Activated CD4-positive, alpha-beta T cell treated with anti-CD3 and anti-CD28 coated beads for 36 hours (primary cell): ENCODE data around the gene ADARB2. TPM values are rescaled to one million over a fixed set of nuclear protein-coding genes. Genes with fewer than 3 reads are reported as not detected.
"Not testable (repeated sequence)": the region's sequence is repeated elsewhere in the genome, so short reads cannot be mapped to it uniquely, and the experiment has no call there.

ENCODE experiments used
- ATAC-seq: fragments of 200-7000 bp; cut with Tn5 transposase; one replicate; pipeline ENCODE4 v1.10.0; 2021; ENCODE audit warnings: mild to moderate bottlenecking, moderate library complexity
- CTCF ChIA-PET: fragments of 350-600 bp; sonication (Branson Sonifier 250); formaldehyde crosslinking; loops from one replicate; lab custom pipeline; 2021; ENCODE audit warnings: antibody characterized with exemption; lab: Charles Lee
- POLR2A ChIA-PET: fragments of 350-600 bp; sonication (Branson Sonifier 250); formaldehyde crosslinking; loops from one replicate; lab custom pipeline; 2021; ENCODE audit warnings: antibody characterized with exemption, inconsistent platforms; lab: Charles Lee
- DNase-seq: peaks from one replicate; pipeline ENCODE4 v3.0.0-alpha.2; 2020
- H3K27ac Mint-ChIP-seq: one replicate; pipeline ENCODE4 v1.8.0; 2021; ENCODE audit warnings: mixed read lengths
- H3K27me3 Mint-ChIP-seq: one replicate; pipeline ENCODE4 v1.8.0; 2021; ENCODE audit warnings: mixed read lengths
- H3K36me3 Mint-ChIP-seq: one replicate; pipeline ENCODE4 v1.8.0; 2021; ENCODE audit warnings: low read depth, mixed read lengths
- H3K4me1 Mint-ChIP-seq: one replicate; pipeline ENCODE4 v1.8.0; 2021; ENCODE audit warnings: mixed read lengths
- H3K4me3 Mint-ChIP-seq: one replicate; pipeline ENCODE4 v1.8.0; 2021; ENCODE audit warnings: mild to moderate bottlenecking, moderate library complexity, mixed read lengths
- H3K9me3 Mint-ChIP-seq: one replicate; pipeline ENCODE4 v1.8.0; 2021; ENCODE audit warnings: low read depth, mixed read lengths
- intact Hi-C, 2 experiments: fragments of 100-400 bp; cut with DNase I in 1 of 2; cut with micrococcal nuclease in 1 of 2; formaldehyde crosslinking; loops; one replicate each; pipeline versions ENCODE4 v1.14.2 to v1.15.1; 2022 to 2024; cut with DNase I, micrococcal nuclease
- total RNA-seq, 2 experiments: library from RNA; stranded (reverse); gene quantifications; one replicate each; pipeline ENCODE4 v1.2.3, GENCODE V29; 2021

ADARB2 gene
- total RNA-seq, 2 experiments from 2014 or later: not detected

DNA sequence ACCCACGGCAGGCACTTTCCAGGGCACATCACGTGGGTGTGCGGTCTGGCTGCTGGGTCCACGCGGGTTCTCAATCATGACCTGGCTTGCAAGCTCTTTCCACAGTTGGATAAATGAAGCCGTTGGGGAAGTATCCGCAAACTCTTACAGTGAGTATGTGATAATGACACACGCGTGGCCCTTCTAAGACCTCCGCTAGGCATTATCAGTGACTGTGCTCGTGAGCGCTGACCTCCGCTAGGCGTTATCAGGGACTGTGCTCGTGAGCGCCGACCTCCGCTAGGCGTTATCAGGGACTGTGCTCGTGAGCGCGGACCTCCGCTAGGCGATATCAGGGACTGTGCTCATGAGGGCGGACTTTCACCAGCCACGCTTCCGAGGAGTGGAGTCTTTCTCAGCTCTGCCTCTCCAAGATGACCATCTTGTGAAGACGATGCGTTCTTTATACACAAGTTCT is 574.1 kb downstream of the ADARB2 start:
- Mint-ChIP-seq H3K36me3 (no peaks in the 10 kb centered on the region), H3K4me3 (no peak overlapping the region), H3K27ac (no peak overlapping the region), H3K9me3 (no peaks in the 10 kb centered on the region), H3K27me3 (peaks cover 2% of the 10 kb centered on the region), H3K4me1 (no peaks in the 10 kb centered on the region)
- no peak for ATAC-seq
- ChIA-PET CTCF (no interaction called here), POLR2A (no interaction called here)
- intact Hi-C loops: no loop called here
- DNase-seq: no peak

DNA sequence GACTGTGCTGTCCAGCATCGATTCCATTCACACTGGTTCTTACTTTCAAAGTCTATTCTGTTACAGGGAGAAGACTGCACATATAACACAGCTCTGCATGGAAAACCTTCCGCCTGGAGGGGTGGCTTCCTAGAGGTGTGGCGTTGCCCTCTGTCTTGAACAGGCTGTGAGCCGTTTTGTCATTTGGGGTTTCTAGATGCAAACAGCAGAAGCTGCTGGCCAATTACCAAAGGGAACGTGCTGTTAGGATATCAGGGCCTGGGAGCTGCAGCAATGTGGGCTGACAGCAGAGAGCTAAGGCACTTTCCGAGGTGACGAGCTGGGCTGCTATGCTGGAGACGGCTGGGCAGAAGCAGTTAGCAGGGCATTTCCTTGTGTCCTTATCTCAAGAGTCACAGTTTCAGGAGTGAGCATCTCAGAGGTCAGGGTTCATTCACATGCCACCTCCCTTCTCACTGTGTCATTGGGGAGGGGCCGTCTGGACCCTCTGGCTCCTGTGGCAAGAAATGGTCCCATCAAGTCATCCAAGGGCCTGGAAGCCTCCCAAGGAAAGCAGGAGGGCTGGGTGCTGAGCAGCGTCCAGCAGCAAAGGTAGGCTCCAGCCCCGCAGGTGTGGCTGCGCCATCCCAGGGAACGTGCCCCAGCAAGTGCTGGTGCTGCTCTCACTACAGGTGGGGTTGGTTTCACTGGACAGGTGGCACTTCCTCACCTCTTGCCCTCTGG is 574.7 kb downstream of the ADARB2 start:
- H3K4me1 Mint-ChIP-seq: no peaks in the 10 kb centered on the region
- no peaks in the 10 kb centered on the region for H3K9me3 Mint-ChIP-seq
- no peak overlapping the region for H3K27ac Mint-ChIP-seq
- H3K4me3 Mint-ChIP-seq: no peak overlapping the region
- ChIA-PET CTCF (no interaction called here), POLR2A (no interaction called here)
- DNase-seq: no peak
- no peak for ATAC-seq
- peaks cover 2% of the 10 kb centered on the region for H3K27me3 Mint-ChIP-seq
- intact Hi-C loops: no loop called here
- no peaks in the 10 kb centered on the region for H3K36me3 Mint-ChIP-seq

DNA sequence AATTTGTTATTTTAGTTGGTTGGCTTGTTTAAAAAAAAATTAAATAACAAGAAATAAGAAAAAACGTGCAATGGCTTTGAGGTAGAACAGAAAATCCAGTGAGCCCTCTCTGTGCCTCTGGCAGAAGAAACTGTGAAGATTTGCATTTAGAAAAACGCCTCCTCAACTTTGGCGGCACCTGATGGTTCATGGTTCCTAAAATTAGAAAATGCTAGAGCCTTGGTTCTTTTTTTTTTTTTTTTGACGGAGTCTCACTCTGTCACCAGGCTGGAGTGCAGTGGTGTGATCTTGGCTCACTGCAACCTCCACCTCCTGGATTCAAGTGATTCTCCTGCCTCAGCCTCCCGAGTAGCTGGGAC is 576.0 kb downstream of the ADARB2 start:
- H3K27me3 Mint-ChIP-seq, DNase-seq, POLR2A ChIA-PET, H3K4me3 Mint-ChIP-seq, intact Hi-C loops, H3K4me1 Mint-ChIP-seq, ATAC-seq, H3K36me3 Mint-ChIP-seq, H3K9me3 Mint-ChIP-seq, H3K27ac Mint-ChIP-seq: not testable (repeated sequence)
- CTCF ChIA-PET: interaction anchor here (1.1 kb wide), 1 partner anchor 51 kb away, joined by 3 read pairs; no protein-coding TSS in a partner anchor

DNA sequence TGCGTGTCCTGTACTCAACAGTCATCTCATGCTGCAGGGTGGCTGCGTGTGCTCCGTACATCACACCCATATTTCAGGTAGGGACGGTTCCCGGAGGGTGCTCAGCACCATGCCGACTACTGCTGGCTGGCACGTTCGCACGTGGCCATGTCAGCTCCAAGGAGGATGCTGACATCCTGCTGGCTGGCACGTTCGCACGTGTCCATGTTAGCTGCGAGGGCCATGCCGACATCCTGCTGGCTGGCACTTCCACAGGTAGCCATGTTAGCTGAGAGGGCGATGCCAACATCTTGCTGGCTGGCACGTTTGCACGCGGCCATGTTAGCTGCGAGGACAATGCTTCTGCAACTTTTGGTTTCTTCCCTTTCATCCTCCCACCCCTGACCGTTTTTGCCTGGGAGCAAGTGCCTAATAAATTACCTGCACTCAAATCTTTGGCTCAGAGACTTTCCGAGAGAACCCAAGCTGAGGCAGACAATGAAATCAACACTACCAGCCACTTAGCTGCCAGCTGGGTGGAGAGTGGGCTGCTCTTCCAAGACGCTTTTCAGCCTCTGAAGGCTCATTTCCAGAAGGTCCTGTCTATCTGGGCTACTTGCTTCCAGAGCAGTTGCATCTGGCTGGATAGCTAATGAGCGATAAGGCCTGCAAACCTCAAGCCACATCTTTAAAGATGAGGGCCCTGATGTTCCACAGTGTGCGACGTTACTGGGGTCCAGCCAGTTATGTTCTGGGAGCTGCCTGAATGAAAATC is 576.6 kb downstream of the ADARB2 start:
- intact Hi-C loops: no loop called here
- CTCF ChIA-PET: interaction anchor here (1.1 kb wide), 1 partner anchor 51 kb away, joined by 3 read pairs; no protein-coding TSS in a partner anchor

DNA sequence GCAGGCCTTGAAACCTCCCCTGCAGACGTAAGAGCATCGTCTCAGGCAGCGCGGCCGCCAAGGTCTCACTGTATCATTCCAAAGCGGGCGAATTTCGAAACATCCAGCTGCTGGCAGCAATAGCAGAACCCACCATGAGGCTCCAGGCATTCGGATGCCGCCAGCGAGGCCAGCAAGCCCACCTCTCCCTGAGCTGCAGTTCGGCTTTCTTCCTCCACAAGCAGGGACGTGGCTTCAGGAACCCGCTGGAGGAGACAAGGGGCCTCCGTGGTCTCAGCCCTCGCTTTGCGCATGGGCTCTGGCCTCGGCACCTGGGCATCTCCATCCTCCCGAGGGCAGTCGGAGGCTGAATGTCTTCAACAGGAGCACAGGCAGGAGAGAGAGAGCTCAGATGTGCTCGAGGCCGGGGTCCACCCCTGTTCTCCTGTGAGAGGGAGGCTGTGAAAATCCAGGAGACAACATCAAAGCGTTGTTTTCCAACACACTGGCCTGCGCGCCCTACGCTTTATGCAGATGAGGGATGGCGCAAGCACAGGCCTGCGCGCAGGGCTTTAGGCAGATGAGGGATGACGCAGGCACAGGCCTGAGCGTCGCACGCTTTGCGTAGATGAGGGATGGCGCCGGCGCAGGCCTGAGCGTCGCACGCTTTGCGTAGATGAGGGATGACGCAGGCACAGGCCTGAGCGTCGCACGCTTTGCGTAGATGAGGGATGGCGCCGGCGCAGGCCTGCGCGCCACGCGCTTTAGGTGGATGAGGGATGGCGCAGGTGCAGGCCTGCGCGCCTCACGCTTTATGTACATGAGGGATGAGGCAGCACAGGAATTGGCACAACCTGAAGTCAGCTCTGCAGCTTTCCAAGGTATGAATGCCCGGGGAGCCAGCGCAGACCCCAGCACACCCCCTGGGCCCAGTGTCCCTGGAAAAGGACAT is 577.9 kb downstream of the ADARB2 start:
- H3K27me3 Mint-ChIP-seq: no peaks in the 10 kb centered on the region
- H3K4me3 Mint-ChIP-seq: no peak overlapping the region
- DNase-seq (no peak), ATAC-seq (no peak)
- intact Hi-C loops: no loop called here
- no peaks in the 10 kb centered on the region for H3K9me3 Mint-ChIP-seq
- no peaks in the 10 kb centered on the region for H3K36me3 Mint-ChIP-seq
- POLR2A ChIA-PET: no interaction called here
- H3K27ac Mint-ChIP-seq: no peak overlapping the region
- CTCF ChIA-PET: no interaction called here
- no peaks in the 10 kb centered on the region for H3K4me1 Mint-ChIP-seq

More for the DNA sequence above, 576.6 kb downstream of the ADARB2 start:
- no peak for DNase-seq
- ATAC-seq: no peak
- Mint-ChIP-seq H3K27ac (no peak overlapping the region), H3K4me1 (no peaks in the 10 kb centered on the region), H3K9me3 (no peaks in the 10 kb centered on the region), H3K4me3 (no peak overlapping the region), H3K36me3 (no peaks in the 10 kb centered on the region), H3K27me3 (no peaks in the 10 kb centered on the region)
- POLR2A ChIA-PET: no interaction called here

DNA sequence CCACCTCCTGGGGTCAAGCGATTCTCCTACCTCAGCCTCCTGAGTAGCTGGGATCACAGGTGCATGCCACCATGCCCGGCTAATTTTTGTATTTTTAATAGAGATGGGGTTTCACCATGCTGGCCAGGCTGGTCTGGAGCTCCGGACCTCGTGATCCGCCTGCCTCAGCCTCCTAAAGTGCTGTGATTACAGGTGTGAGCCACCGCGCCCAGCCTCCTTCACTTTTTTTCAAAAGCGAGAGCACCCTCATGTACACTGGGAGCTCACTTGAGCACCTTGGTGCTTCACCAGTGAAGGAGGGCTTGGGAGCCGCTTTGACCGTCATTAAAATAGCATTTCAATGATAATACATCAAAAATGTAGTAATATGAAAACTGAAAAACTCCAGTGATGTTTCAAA is 578.8 kb downstream of the ADARB2 start:
- H3K4me3 Mint-ChIP-seq, DNase-seq, H3K27ac Mint-ChIP-seq, ATAC-seq, CTCF ChIA-PET, H3K9me3 Mint-ChIP-seq, H3K27me3 Mint-ChIP-seq, H3K4me1 Mint-ChIP-seq, POLR2A ChIA-PET, intact Hi-C loops, H3K36me3 Mint-ChIP-seq: not testable (repeated sequence)

DNA sequence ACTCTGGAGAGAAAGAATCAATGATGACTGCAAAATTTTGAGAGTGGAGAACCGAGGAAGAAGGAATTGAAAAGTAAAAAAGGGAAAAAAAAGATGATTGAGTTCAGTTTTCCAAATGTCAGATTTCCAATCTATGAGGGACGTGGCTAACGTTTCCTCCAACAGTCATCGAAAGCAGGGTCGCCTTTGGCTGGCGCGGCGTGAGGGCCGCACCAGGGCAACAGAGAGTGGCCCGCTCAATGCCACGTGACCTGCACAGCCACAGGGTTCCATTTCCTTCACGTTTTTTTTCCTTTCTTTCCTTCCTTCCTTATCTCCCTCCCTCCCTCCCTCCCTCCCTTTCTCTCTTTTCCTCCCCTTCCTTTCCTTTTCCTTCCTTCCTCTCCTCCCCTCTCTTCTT is 579.3 kb downstream of the ADARB2 start:
- ATAC-seq: no peak

DNA sequence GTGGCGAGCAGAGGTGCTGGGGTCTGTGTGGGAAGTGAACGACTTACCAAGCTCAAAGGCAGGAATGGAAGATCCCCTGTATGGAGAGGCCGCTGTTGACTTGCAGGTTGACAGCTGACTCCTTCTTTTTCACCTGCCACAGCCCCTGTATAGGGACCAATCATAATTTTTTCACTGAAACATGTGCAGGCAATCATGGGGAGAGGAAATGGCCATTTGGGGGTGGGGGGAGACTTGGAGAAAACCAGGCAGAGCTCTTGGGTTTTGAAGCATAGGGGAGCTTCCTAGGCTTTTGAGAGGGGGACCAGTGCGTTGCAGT is 579.8 kb downstream of the ADARB2 start:
- POLR2A ChIA-PET: no interaction called here
- intact Hi-C loops: no loop called here
- Mint-ChIP-seq H3K9me3 (no peaks in the 10 kb centered on the region), H3K27me3 (no peaks in the 10 kb centered on the region), H3K27ac (no peak overlapping the region), H3K36me3 (no peaks in the 10 kb centered on the region), H3K4me1 (no peaks in the 10 kb centered on the region), H3K4me3 (no peak overlapping the region)
- DNase-seq (no peak), ATAC-seq (no peak)
- CTCF ChIA-PET: interaction anchor here (0.8 kb wide), 1 partner anchor 97 kb away, joined by 4 read pairs; no protein-coding TSS in a partner anchor

More for the DNA sequence above, 579.3 kb downstream of the ADARB2 start:
- H3K4me1 Mint-ChIP-seq: no peaks in the 10 kb centered on the region
- no peaks in the 10 kb centered on the region for H3K27me3 Mint-ChIP-seq
- H3K9me3 Mint-ChIP-seq: no peaks in the 10 kb centered on the region
- CTCF ChIA-PET: interaction anchor here (0.8 kb wide), 1 partner anchor 97 kb away, joined by 4 read pairs; no protein-coding TSS in a partner anchor
- DNase-seq: no peak
- H3K4me3 Mint-ChIP-seq: no peak overlapping the region
- intact Hi-C loops: no loop called here
- POLR2A ChIA-PET: no interaction called here
- no peaks in the 10 kb centered on the region for H3K36me3 Mint-ChIP-seq
- no peak overlapping the region for H3K27ac Mint-ChIP-seq

DNA sequence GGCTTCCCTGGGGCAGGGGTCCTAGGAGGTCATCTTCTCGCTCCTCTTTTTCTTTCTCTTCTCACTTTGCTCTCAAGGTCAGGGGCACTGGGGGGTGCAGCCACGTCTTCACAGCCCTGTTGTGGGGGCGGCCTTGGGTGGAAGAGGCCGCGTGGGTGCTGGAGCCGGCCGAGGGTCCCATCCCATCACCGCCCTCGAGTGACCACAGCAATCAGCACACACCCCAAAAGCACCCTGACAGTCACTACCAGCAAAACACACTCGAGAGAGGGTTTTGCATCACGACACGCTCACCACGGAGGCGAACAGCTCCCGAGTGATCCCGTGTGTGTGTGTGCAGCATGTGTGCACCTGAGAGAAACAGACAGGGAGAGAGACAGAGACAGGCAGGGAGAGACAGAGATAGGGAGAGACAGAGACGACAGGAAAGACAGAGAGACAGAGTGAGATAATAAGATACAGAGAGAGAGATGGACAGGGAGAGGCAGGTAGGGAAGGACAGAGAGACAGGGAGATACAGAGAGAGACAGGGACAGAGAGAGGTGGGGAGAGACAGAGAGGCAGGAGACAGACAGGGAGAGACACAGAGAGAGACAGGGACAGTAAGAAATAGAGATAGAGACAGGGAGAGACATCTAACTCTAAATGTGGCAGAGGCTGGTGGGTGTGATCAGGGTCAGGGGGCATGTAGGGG is 580.3 kb downstream of the ADARB2 start:
- H3K36me3 Mint-ChIP-seq: no peaks in the 10 kb centered on the region
- no peaks in the 10 kb centered on the region for H3K9me3 Mint-ChIP-seq
- no peak overlapping the region for H3K4me3 Mint-ChIP-seq
- intact Hi-C loops: no loop called here
- no peaks in the 10 kb centered on the region for H3K27me3 Mint-ChIP-seq
- no peak for DNase-seq
- no peaks in the 10 kb centered on the region for H3K4me1 Mint-ChIP-seq
- H3K27ac Mint-ChIP-seq: no peak overlapping the region
- ChIA-PET POLR2A (no interaction called here), CTCF (interaction anchor here (0.8 kb wide), 1 partner anchor 98 kb away, joined by 4 read pairs; no protein-coding TSS in a partner anchor)
- no peak for ATAC-seq

DNA sequence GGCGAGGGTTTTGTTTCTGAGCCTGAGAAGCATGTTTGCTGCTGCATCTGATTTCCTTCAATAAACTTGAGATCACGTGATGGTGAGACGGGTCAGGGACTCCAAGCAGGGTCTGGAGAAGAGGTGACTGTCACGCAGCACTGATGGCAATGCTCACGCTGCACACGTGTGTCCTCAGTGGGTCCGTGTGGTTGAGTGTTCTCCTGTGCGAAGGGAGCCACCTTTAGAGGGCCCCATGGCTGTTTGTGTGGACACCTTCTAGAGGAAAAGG is 580.8 kb downstream of the ADARB2 start:
- ATAC-seq: no peak
- Mint-ChIP-seq H3K27ac (no peak overlapping the region), H3K9me3 (no peaks in the 10 kb centered on the region), H3K27me3 (no peaks in the 10 kb centered on the region), H3K4me1 (no peaks in the 10 kb centered on the region), H3K4me3 (no peak overlapping the region), H3K36me3 (no peaks in the 10 kb centered on the region)
- ChIA-PET CTCF (no interaction called here), POLR2A (no interaction called here)
- DNase-seq: no peak
- intact Hi-C loops: no loop called here
